Vagina (tissue), 2 donors: ENCODE data around the gene GLB1L3. TPM values are rescaled to one million over a fixed set of nuclear protein-coding genes. Genes with fewer than 3 reads are reported as not detected.

Source experiments
- DNase-seq, 2 donors: peaks; one replicate each; pipeline ENCODE4 v3.0.0-alpha.2; 2017; ENCODE audit errors: extremely low spot score in 2 of 2
- H3K27ac ChIP-seq: fragments of 200-600 bp; sonication (generic); one replicate; pipeline ENCODE4 v1.5.1; 2019
- H3K27me3 ChIP-seq: fragments of 200-600 bp; sonication (generic); one replicate; pipeline ENCODE4 v1.5.1; 2019
- H3K36me3 ChIP-seq, 2 donors: fragments of 200-600 bp; sonication (generic); one replicate each; pipeline ENCODE4 v1.5.1; 2017 to 2019
- H3K4me1 ChIP-seq: fragments of 200-600 bp; sonication (generic); one replicate; pipeline ENCODE4 v1.5.1; 2019
- H3K4me3 ChIP-seq, 2 donors: fragments of 200-600 bp; sonication (generic); 1 replicate in 1 of 2; 2 replicates in 1 of 2; pipeline ENCODE4 v1.5.1; 2016 to 2019
- H3K9me3 ChIP-seq: fragments of 200-600 bp; sonication (generic); one replicate; pipeline ENCODE4 v1.5.1; 2019
- CTCF ChIP-seq, 3 experiments: fragments of 450-650 bp in 2 of 3; fragments of 200-600 bp in 1 of 3; sonication (generic) in 1 of 3; IDR thresholded peaks; one replicate each; pipeline ENCODE4 v1.5.1; 2017 to 2019; ENCODE audit warnings: antibody characterized with exemption in 3 of 3, mild to moderate bottlenecking in 2 of 3, moderate library complexity in 2 of 3
- POLR2A ChIP-seq, 2 donors: fragments of 450-650 bp; IDR thresholded peaks; one replicate each; pipeline ENCODE4 v1.6.1; 2017; ENCODE audit warnings: antibody characterized with exemption in 2 of 2, mild to moderate bottlenecking in 2 of 2, moderate library complexity in 2 of 2
- POLR2AphosphoS5 ChIP-seq, 2 donors: sonication (generic); formaldehyde crosslinking; IDR thresholded peaks; one replicate each; pipeline ENCODE4 v1.9.0; 2017; ENCODE audit warnings: antibody characterized with exemption in 2 of 2, mild to moderate bottlenecking in 2 of 2, low read depth in 1 of 2; ENCODE audit not compliant: insufficient read depth in 1 of 2
- intact Hi-C: fragments of 100-400 bp; cut with DNase I; formaldehyde crosslinking; loops from one replicate; pipeline ENCODE4 v1.15.1; 2023
- total RNA-seq: library from RNA; depleted of rRNA; stranded (reverse); fragments of >200 nt; gene quantifications from one replicate; pipeline ENCODE4 v1.2.3, GENCODE V29; 2016

GLB1L3 gene
- total RNA-seq, 1 donor from 2014 or later: 2.2 TPM

DNA sequence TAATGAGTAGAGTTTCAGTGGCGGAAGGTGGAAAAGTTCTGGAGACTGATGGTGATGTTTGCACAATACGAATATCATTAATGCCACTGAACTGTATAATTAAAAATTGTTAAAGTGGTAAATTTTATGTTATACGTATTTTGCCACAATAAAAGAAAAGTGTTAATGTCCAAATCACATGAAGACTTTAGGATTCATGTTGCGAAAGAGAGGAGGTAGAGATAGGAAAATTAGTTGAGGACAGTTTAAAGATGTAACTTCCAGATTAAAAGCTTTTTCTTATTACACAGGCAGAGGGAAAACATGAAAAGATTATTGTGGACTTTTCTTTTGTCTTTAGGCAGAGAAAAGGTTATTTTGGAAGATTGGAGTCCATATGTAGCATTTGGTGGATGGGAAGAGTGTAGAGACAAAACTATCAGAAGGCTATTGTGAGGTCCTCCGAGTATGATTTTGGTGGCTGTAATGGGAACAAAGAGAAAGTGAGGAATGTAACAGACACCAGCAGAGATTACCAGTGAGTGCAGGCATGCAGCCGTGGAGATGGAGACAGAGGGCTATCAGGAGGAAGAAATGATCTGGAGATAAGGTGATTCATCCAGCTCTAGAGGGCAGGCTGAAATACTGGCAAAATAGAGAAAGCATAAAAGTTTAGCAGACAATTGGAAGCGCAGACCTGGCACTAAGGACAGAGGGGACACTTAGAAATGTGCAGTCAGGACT lies 39.2 kb upstream of the GLB1L3 start:
- H3K4me3 ChIP-seq: no peak overlapping the region
- no peak overlapping the region for H3K27ac ChIP-seq
- no peaks in the 10 kb centered on the region for H3K27me3 ChIP-seq
- DNase-seq: no peak
- peaks cover 10% of the 10 kb centered on the region for H3K4me1 ChIP-seq
- intact Hi-C loops: no loop called here
- H3K9me3 ChIP-seq: no peaks in the 10 kb centered on the region
- TF ChIP-seq POLR2AphosphoS5 (IDR thresholded peaks at IDR 0.05; ENCODE audit: insufficient read depth in 1 of 2, low read depth in 1 of 2) (no peak), CTCF (IDR thresholded peaks at IDR 0.05) (no peak), POLR2A (IDR thresholded peaks at IDR 0.05) (no peak)
- H3K36me3 ChIP-seq: peaks cover 0 to 22% of the 10 kb centered on the region in 2 donors

GRCh38 chr11:134237557-134237922 lies 38.6 kb upstream of the GLB1L3 start:
- TF ChIP-seq CTCF (IDR thresholded peaks at IDR 0.05): no peak
- TF ChIP-seq POLR2A (IDR thresholded peaks at IDR 0.05): no peak
- no peak for TF ChIP-seq POLR2AphosphoS5 (IDR thresholded peaks at IDR 0.05; ENCODE audit: insufficient read depth in 1 of 2, low read depth in 1 of 2)
- Histone ChIP-seq H3K4me1 (peaks cover 6% of the 10 kb centered on the region), H3K27ac (no peak overlapping the region), H3K4me3 (no peak overlapping the region), H3K27me3 (no peaks in the 10 kb centered on the region), H3K36me3 (peaks cover 0 to 27% of the 10 kb centered on the region in 2 donors), H3K9me3 (no peaks in the 10 kb centered on the region)
- DNase-seq: no peak
- intact Hi-C loops: no loop called here

DNA sequence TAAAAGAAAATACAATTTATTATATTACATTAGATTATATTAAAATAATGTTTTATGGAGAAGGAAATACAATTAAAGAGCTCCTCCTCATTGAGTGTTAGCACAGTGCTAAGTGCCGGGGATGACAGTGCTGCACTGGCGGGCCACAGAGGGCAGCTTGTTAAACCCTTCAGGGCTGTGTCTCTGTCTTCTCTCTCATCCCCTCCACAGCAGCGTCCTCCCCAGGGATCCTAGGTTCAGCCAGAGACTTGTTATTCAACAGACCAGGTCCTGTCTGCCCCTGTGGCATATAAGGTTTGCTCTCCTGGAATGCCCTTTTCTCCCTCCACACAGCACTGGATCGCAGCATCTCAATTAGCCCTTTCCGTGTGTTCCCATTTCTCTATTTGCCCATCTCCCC lies 37.2 kb upstream of the GLB1L3 start:
- Histone ChIP-seq H3K4me1 (no peaks in the 10 kb centered on the region), H3K36me3 (peaks cover 0 to 42% of the 10 kb centered on the region in 2 donors), H3K27me3 (no peaks in the 10 kb centered on the region), H3K27ac (no peak overlapping the region), H3K9me3 (no peaks in the 10 kb centered on the region), H3K4me3 (no peak overlapping the region)
- TF ChIP-seq POLR2A (IDR thresholded peaks at IDR 0.05) (no peak), POLR2AphosphoS5 (IDR thresholded peaks at IDR 0.05; ENCODE audit: insufficient read depth in 1 of 2, low read depth in 1 of 2) (no peak), CTCF (IDR thresholded peaks at IDR 0.05) (no peak)
- intact Hi-C loops: no loop called here
- DNase-seq: no peak

DNA sequence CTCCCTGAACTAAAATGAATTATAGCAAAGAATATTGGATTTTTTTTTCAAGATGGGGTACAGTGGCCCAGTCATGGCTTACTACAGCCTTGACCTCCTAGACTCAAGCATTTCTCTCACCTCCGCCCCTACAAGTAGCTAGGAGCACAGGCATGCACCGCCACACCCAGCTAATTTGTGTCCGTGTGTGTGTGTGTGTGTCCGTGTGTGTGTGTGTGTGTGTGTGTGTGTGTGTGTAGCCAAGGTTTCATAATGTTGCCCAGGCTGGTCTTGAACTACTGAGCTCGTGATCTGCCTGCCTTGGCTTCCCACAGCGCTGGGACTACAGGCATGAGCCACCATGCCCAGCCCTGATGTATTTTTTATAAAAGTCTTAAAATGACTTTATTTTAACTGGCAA lies 35.6 kb upstream of the GLB1L3 start:
- peaks cover 0 to 56% of the 10 kb centered on the region in 2 donors for H3K36me3 ChIP-seq
- no peak overlapping the region for H3K4me3 ChIP-seq
- no peaks in the 10 kb centered on the region for H3K27me3 ChIP-seq
- TF ChIP-seq CTCF (IDR thresholded peaks at IDR 0.05): no peak
- no peak for TF ChIP-seq POLR2AphosphoS5 (IDR thresholded peaks at IDR 0.05; ENCODE audit: insufficient read depth in 1 of 2, low read depth in 1 of 2)
- no peak for TF ChIP-seq POLR2A (IDR thresholded peaks at IDR 0.05)
- H3K27ac ChIP-seq: no peak overlapping the region
- no peak for DNase-seq
- no peaks in the 10 kb centered on the region for H3K4me1 ChIP-seq
- no peaks in the 10 kb centered on the region for H3K9me3 ChIP-seq
- intact Hi-C loops: no loop called here

DNA sequence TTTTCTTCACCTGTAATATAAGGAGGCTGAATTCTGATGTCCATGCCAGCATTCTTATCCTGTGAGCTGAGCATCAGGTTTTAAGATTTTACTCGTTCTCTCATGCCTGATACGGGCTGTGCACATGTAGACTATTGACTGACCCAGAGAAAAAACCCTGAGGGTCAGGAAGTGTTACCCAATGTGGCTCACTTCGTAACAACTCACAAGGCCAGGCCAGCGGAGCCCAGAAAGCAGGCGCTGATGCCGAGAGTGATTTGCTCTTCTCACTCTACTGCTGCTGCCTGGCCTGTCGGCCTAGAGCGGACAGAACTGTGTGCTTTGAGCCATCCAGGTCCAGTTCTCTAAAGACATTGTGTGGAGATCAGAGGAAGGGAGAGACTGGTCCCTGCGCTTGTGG lies 33.8 kb upstream of the GLB1L3 start:
- DNase-seq: no peak
- H3K9me3 ChIP-seq: no peaks in the 10 kb centered on the region
- H3K27me3 ChIP-seq: no peaks in the 10 kb centered on the region
- H3K27ac ChIP-seq: no peak overlapping the region
- TF ChIP-seq CTCF (IDR thresholded peaks at IDR 0.05): no peak
- TF ChIP-seq POLR2AphosphoS5 (IDR thresholded peaks at IDR 0.05; ENCODE audit: insufficient read depth in 1 of 2, low read depth in 1 of 2): no peak
- no peak for TF ChIP-seq POLR2A (IDR thresholded peaks at IDR 0.05)
- H3K36me3 ChIP-seq: peaks cover 0 to 73% of the 10 kb centered on the region in 2 donors
- H3K4me1 ChIP-seq: no peaks in the 10 kb centered on the region
- H3K4me3 ChIP-seq: no peak overlapping the region
- intact Hi-C loops: no loop called here
